Keratinocyte (primary cell): ENCODE results near the gene MLXIPL.

Experiments used
- CTCF ChIP-seq, 3 experiments: IDR thresholded peaks in 1 of 3; conservative IDR thresholded peaks in 1 of 3; optimal IDR thresholded peaks in 1 of 3; 2 replicates in 2 of 3; 3 replicates in 1 of 3; pipeline versions ENCODE3 to v1.5.1; 2011; ENCODE audit warnings: low read length in 3 of 3, mild to moderate bottlenecking in 3 of 3, moderate library complexity in 2 of 3, control low read depth in 1 of 3, inconsistent platforms in 1 of 3; ENCODE audit not compliant: insufficient read depth in 2 of 3; ENCODE audit errors: extremely low read depth in 1 of 3
- EZH2 ChIP-seq: IDR thresholded peaks from one replicate; pipeline ENCODE4 v1.6.1; 2012; ENCODE audit warnings: inconsistent platforms, mild to moderate bottlenecking, low read length, moderate library complexity

GRCh38 chr7:73645643-73646174 is 21.4 kb upstream of the MLXIPL start:
- TF ChIP-seq CTCF (optimal IDR thresholded peaks at IDR 0.05 in 1 of 3, IDR thresholded peaks at IDR 0.05 in 1 of 3, conservative IDR thresholded peaks at IDR 0.05 in 1 of 3; ENCODE audit: extremely low read depth in 1 of 3, insufficient read depth in 2 of 3, low read length in 3 of 3): no peak
- TF ChIP-seq EZH2: no peak
